ENCODE measurements around the gene PAQR8. TPM values are rescaled to one million over a fixed set of nuclear protein-coding genes. Genes with fewer than 3 reads are reported as not detected.

Gene PAQR8
- total RNA-seq, 1 experiment from 2014 or later = 3.0 TPM

DNA sequence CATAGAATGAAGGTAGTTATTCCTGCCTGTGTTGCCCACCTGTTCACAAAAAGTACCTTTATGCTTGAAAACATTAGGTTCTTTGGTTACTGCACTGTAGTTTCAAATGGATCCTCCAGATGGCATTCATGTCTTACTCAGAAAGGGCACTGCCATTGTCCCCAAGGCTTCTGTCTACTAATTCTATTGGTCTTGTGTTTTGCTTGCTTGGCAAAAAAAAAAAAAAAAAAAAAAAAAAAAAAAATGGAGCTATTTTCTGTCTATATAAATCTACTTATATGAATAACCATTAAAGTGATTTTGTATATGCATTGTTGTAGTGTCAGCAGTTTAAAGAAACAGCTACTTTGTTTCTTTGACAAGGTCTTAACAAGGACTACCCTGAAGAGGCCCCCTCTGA is 45.5 kb downstream of the PAQR8 start:
- no peak for DNase-seq
- no peak overlapping the region for H4K8ac ChIP-seq (replicated peaks; ENCODE audit: insufficient read length, low read depth, low read length)
- no peaks in the 10 kb centered on the region for H3K23me2 ChIP-seq (ENCODE audit: insufficient read length, low read depth, low read length, poor library complexity, severe bottlenecking)
- H2AFZ ChIP-seq (ENCODE audit: low read length) = no peak overlapping the region
- H3K14ac ChIP-seq (ENCODE audit: insufficient read depth, low read length) = no peak overlapping the region
- no peaks in the 10 kb centered on the region for H4K20me1 ChIP-seq (ENCODE audit: control insufficient read depth, insufficient read depth, insufficient read length)
- no peak overlapping the region for H3K4me2 ChIP-seq (ENCODE audit: insufficient read depth, insufficient read length, low read length)
- H3K4me1 ChIP-seq (ENCODE audit: insufficient read depth, low read length) = no peaks in the 10 kb centered on the region
- no peak overlapping the region for H3K4ac ChIP-seq (ENCODE audit: low read depth, low read length)
- H2AK5ac ChIP-seq (ENCODE audit: insufficient read length, low read length) = no peak overlapping the region
- no peak overlapping the region for H3K23ac ChIP-seq (ENCODE audit: insufficient read length, low read depth, low read length)
- H2BK12ac ChIP-seq (ENCODE audit: insufficient read length, low read depth, low read length) = no peak overlapping the region
- H3K56ac ChIP-seq (ENCODE audit: insufficient read length, low read depth, low read length) = no peak overlapping the region
- H3K4me1 Mint-ChIP-seq = no peaks in the 10 kb centered on the region
- H3K9ac ChIP-seq (ENCODE audit: extremely low read depth, insufficient read length, low read length) = no peak overlapping the region
- no peak overlapping the region for H3K4me3 Mint-ChIP-seq
- H3K9me3 ChIP-seq (ENCODE audit: control insufficient read depth, low read depth, low read length) = no peaks in the 10 kb centered on the region
- H3K79me1 ChIP-seq (ENCODE audit: insufficient read depth, low read depth, low read length, poor library complexity, severe bottlenecking) = no peaks in the 10 kb centered on the region
- no peaks in the 10 kb centered on the region for H3K9me3 Mint-ChIP-seq
- H3T11ph ChIP-seq (ENCODE audit: low read length) = no peak overlapping the region
- no peak overlapping the region for H2BK15ac ChIP-seq (ENCODE audit: low read depth, low read length)
- peaks cover under 1% of the 10 kb centered on the region; the same call in 1 of the 2 replicates for H3K27me3 Mint-ChIP-seq (ENCODE audit: low read depth)
- H3K27ac ChIP-seq (ENCODE audit: insufficient read length, low read depth, low read length) = no peak overlapping the region
- no peak overlapping the region for H3K27ac Mint-ChIP-seq
- TF ChIP-seq, protein P1, sequence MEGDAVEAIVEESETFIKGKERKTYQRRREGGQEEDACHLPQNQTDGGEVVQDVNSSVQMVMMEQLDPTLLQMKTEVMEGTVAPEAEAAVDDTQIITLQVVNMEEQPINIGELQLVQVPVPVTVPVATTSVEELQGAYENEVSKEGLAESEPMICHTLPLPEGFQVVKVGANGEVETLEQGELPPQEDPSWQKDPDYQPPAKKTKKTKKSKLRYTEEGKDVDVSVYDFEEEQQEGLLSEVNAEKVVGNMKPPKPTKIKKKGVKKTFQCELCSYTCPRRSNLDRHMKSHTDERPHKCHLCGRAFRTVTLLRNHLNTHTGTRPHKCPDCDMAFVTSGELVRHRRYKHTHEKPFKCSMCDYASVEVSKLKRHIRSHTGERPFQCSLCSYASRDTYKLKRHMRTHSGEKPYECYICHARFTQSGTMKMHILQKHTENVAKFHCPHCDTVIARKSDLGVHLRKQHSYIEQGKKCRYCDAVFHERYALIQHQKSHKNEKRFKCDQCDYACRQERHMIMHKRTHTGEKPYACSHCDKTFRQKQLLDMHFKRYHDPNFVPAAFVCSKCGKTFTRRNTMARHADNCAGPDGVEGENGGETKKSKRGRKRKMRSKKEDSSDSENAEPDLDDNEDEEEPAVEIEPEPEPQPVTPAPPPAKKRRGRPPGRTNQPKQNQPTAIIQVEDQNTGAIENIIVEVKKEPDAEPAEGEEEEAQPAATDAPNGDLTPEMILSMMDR (conservative IDR thresholded peaks at IDR 0.05) = peak; percentile 71
- no peak overlapping the region for H2BK20ac ChIP-seq (ENCODE audit: low read depth, low read length, poor library complexity, severe bottlenecking)
- H3K18ac ChIP-seq (ENCODE audit: insufficient read length, low read depth, low read length) = no peak overlapping the region
- H4K5ac ChIP-seq (ENCODE audit: insufficient read length, low read depth, low read length) = no peak overlapping the region
- no peak overlapping the region for H4K91ac ChIP-seq (ENCODE audit: insufficient read length, low read depth, low read length)
- no peaks in the 10 kb centered on the region for H3K79me2 ChIP-seq (ENCODE audit: insufficient read depth, low read length)
- H2BK120ac ChIP-seq (ENCODE audit: low read depth, low read length, poor library complexity, severe bottlenecking) = no peak overlapping the region
- H3K27me3 ChIP-seq (ENCODE audit: insufficient read depth, low read length) = no peaks in the 10 kb centered on the region
- peaks cover 3 to 12% (median 6%) of the 10 kb centered on the region in 3 experiments; a peak in 4 of 7 replicates for H3K36me3 Mint-ChIP-seq (ENCODE audit: insufficient read depth in 1 of 3, low read depth in 3 of 3)
- H2BK5ac ChIP-seq (ENCODE audit: insufficient read length, low read length) = no peak overlapping the region

Measured in H9 (cell line).